K562 (cell line): ENCODE measurements around the gene CCDC7. TPM values are rescaled to one million over a fixed set of nuclear protein-coding genes. Genes with fewer than 3 reads are reported as not detected.

Experiments used
- ATAC-seq: fragments of 200-7000 bp; cut with Tn5 transposase; 3 replicates; pipeline ENCODE4 v1.9.1; 2020; ENCODE audit warnings: moderate library complexity
- BruUV-seq: library from RNA; stranded (reverse); fragments of 400-500 nt; replicated peaks from 2 replicates; lab custom pipeline; 2021; lab: Mats Ljungman, UMichigan
- CTCF ChIA-PET: fragments of 300-600 bp; formaldehyde crosslinking; extraction: SDS; loops from one replicate; lab custom pipeline; 2021; ENCODE audit warnings: low intra/inter-chr PET ratio; lab: Yijun Ruan, JAX
- POLR2A ChIA-PET: fragments of 300-600, 350-650 bp; sonication (Branson Sonifier 250); formaldehyde crosslinking; extraction: SDS; loops from one replicate; lab custom pipeline; 2021; ENCODE audit warnings: antibody characterized with exemption, inconsistent platforms; lab: Yijun Ruan, JAX
- DNase-seq, 4 experiments: peaks; one replicate each; pipeline versions ENCODE4 v3.0.0 to v3.0.0-alpha.2; 2011 to 2018; ENCODE audit warnings: low spot score in 3 of 4, mixed read lengths in 3 of 4; ENCODE audit errors: extremely low read depth in 1 of 4
- FAIRE-seq: peaks from 2 replicates; lab custom pipeline; 2011; peaks lifted over from hg19 to GRCh38; lab: Jason Lieb, UNC
- H2AFZ ChIP-seq: 2 replicates; pipeline ENCODE4 v1.6.0; 2011; ENCODE audit warnings: low read depth, low read length, control low read depth, inconsistent platforms
- H3K27ac ChIP-seq: fragments of 200-600 bp; 3 replicates; pipeline ENCODE4 v1.8.0; 2011; ENCODE audit warnings: low read depth, mild to moderate bottlenecking, control low read depth, inconsistent platforms, low read length, moderate library complexity, mixed read lengths; ENCODE audit errors: extremely low read depth
- H3K27me3 ChIP-seq, 2 experiments: fragments of 300-600 bp in 1 of 2; 2 replicates in 1 of 2; 3 replicates in 1 of 2; pipeline versions ENCODE4 v1.6.0 to v1.8.0; 2011; ENCODE audit warnings: inconsistent platforms in 2 of 2, low read length in 2 of 2, mild to moderate bottlenecking in 1 of 2, mixed read lengths in 1 of 2, moderate library complexity in 1 of 2; ENCODE audit not compliant: control insufficient read depth in 2 of 2, insufficient read depth in 2 of 2
- H3K36me3 ChIP-seq: fragments of 300-600 bp; 3 replicates; pipeline ENCODE4 v1.8.0; 2011; ENCODE audit warnings: mild to moderate bottlenecking, low read length, inconsistent platforms; ENCODE audit not compliant: control insufficient read depth, insufficient read depth
- H3K4me1 ChIP-seq, 2 experiments: fragments of 200-600 bp in 1 of 2; replicated peaks in 1 of 2; 2 replicates in 1 of 2; 3 replicates in 1 of 2; pipeline versions ENCODE4 v1.5.1 to v1.8.0; 2011; ENCODE audit warnings: inconsistent platforms in 2 of 2, low read length in 2 of 2, mild to moderate bottlenecking in 1 of 2, mixed read lengths in 1 of 2, moderate library complexity in 1 of 2; ENCODE audit not compliant: control insufficient read depth in 2 of 2, insufficient read depth in 2 of 2
- H3K4me2 ChIP-seq: 2 replicates; pipeline ENCODE4 v1.6.1; 2011; ENCODE audit warnings: low read length, control low read depth, inconsistent platforms, mixed read lengths; ENCODE audit not compliant: insufficient read depth
- H3K4me3 ChIP-seq: fragments of 200-600 bp; sonication (generic), shearing (Covaris generic); 2 replicates; pipeline ENCODE4 v1.5.1; 2016; ENCODE audit warnings: control low read depth, inconsistent platforms
- H3K79me2 ChIP-seq: fragments of 200-600 bp; 3 replicates; pipeline ENCODE4 v1.8.0; 2011; ENCODE audit warnings: low read length, inconsistent platforms; ENCODE audit not compliant: control insufficient read depth, insufficient read depth
- H3K9ac ChIP-seq, 2 experiments: 2 replicates each; pipeline versions ENCODE4 v1.6.0 to v1.6.1; 2011; ENCODE audit warnings: low read depth in 2 of 2, low read length in 2 of 2, control low read depth in 1 of 2, inconsistent platforms in 1 of 2, mild to moderate bottlenecking in 1 of 2, mixed read lengths in 1 of 2; ENCODE audit not compliant: insufficient read depth in 1 of 2
- H3K9me1 ChIP-seq: one replicate; pipeline ENCODE4 v1.6.0; 2011; ENCODE audit warnings: inconsistent platforms, mild to moderate bottlenecking, low read length, moderate library complexity; ENCODE audit not compliant: control insufficient read depth, insufficient read depth
- H3K9me3 ChIP-seq: replicated peaks from 2 replicates; pipeline ENCODE4 v1.5.1; 2011; ENCODE audit warnings: low read depth, low read length, inconsistent platforms; ENCODE audit not compliant: control insufficient read depth, insufficient read depth
- H4K20me1 ChIP-seq: replicated peaks from 2 replicates; pipeline ENCODE4 v1.6.1; 2011; ENCODE audit warnings: low read length, inconsistent platforms, mixed read lengths; ENCODE audit not compliant: control insufficient read depth, insufficient read depth
- CHD4 ChIP-seq: fragments of 200-600 bp; sonication (generic); IDR thresholded peaks from 3 replicates; pipeline ENCODE4 v1.6.1; 2012; ENCODE audit warnings: low read depth, mild to moderate bottlenecking, mixed read lengths, low read length, inconsistent platforms; ENCODE audit not compliant: insufficient read depth, insufficient replicate concordance, poor library complexity, severe bottlenecking
- GABPA ChIP-seq: fragments of 200-800 bp; sonication (Bioruptor generic); conservative IDR thresholded peaks from 2 replicates; pipeline ENCODE4 v1.6.1; 2016; ENCODE audit warnings: low read depth, missing genetic modification characterization, missing compliant biosample characterization
- MECOM ChIP-seq: fragments of 250-450 bp; sonication (Bioruptor Pico); IDR thresholded peaks from 2 replicates; pipeline ENCODE4 v1.8.0; 2022; ENCODE audit warnings: inconsistent platforms
- STAT6 ChIP-seq: sonication (generic); formaldehyde crosslinking; IDR thresholded peaks from 2 replicates; pipeline ENCODE4 v1.8.1; 2023; ENCODE audit warnings: mild to moderate bottlenecking, missing genetic modification reagents
- TAF15 ChIP-seq: fragments of 200-400 bp; formaldehyde crosslinking; IDR thresholded peaks from 2 replicates; pipeline ENCODE4 v1.6.1; 2017; ENCODE audit warnings: mild to moderate bottlenecking, low read depth, low read length, moderate library complexity
- TAF7 ChIP-seq: fragments of 450-650 bp; IDR thresholded peaks from 2 replicates; pipeline ENCODE4 v1.6.1; 2016; ENCODE audit warnings: missing genetic modification characterization, missing compliant biosample characterization
- ZBTB33 ChIP-seq: sonication (generic); formaldehyde crosslinking; IDR thresholded peaks from 2 replicates; pipeline ENCODE4 v1.8.1; 2023; ENCODE audit warnings: mild to moderate bottlenecking, missing genetic modification reagents
- ZNF639 ChIP-seq, 2 experiments: fragments of 200-800 bp in 1 of 2; sonication (Bioruptor generic) in 1 of 2; sonication (generic) in 1 of 2; formaldehyde crosslinking in 1 of 2; IDR thresholded peaks in 1 of 2; conservative IDR thresholded peaks in 1 of 2; 2 replicates each; pipeline versions ENCODE4 v1.5.0 to v1.6.1; 2016 to 2020; ENCODE audit warnings: missing compliant biosample characterization in 1 of 2, missing genetic modification characterization in 1 of 2, missing genetic modification reagents in 1 of 2
- WGBS: fragments of 100-300 bp; shearing (Covaris generic); methylation state at CpG from one replicate; pipeline ENCODE4 v1.1.6; 2016; ENCODE audit warnings: low coverage, mixed read lengths; ENCODE audit not compliant: insufficient coverage; ENCODE audit errors: missing lambda C conversion rate; 5-methylcytosine and 5-hydroxymethylcytosine counted together
- in situ Hi-C: fragments of 300-500 bp; cut with MboI; formaldehyde crosslinking; loops from 4 replicates; pipeline ENCODE4 v1.15.0; 2018; ENCODE audit warnings: inconsistent platforms, mixed read lengths
- intact Hi-C: fragments of 100-400 bp; cut with micrococcal nuclease; formaldehyde crosslinking; loops from 2 replicates; pipeline ENCODE4 v1.14.2; 2022
- polyA plus RNA-seq, 8 experiments: library from polyadenylated mRNA; depleted of rRNA in 4 of 8; stranded (reverse) in 5 of 8; unstranded in 3 of 8; fragments of >200 nt; fragmentation: Nextera tagmentation in 2 of 8; fragmentation: Illumina TruSeq in 1 of 8; extraction: Ambion mirVana in 2 of 8; extraction: Trizol in 1 of 8; gene quantifications; 2 replicates each; pipeline versions ENCODE4 v1.2.1 to v1.2.3, GENCODE V29; 2011 to 2014; ENCODE audit warnings: inconsistent platforms in 1 of 8, missing spikeins in 1 of 8
- total RNA-seq, 7 experiments: library from RNA; depleted of rRNA in 6 of 7; stranded (reverse); fragments of >200 nt in 6 of 7; fragmentation: Illumina TruSeq in 2 of 7; extraction: Trizol in 2 of 7; gene quantifications; 2 replicates each; pipeline versions ENCODE4 v1.2.1 to v1.2.3, GENCODE V29; 2011 to 2021; ENCODE audit warnings: low replicate concordance in 1 of 7

CCDC7 gene
- total and polyA plus RNA-seq, 9 of the 15 experiments (the other 6 are each of a cell fraction or from before 2014, with no cell fraction given) = 1.5 to 6.6 (median 2.7) TPM

- no peak for TF ChIP-seq ZNF639 (CRISPR knock-in tag; conservative IDR thresholded peaks at IDR 0.05 in 1 of 2, IDR thresholded peaks at IDR 0.05 in 1 of 2)
- no peak for TF ChIP-seq MECOM (CRISPR knock-in tag)
- no peak for TF ChIP-seq GABPA
- no peak for TF ChIP-seq CHD4
- TF ChIP-seq TAF15 = no peak
These were observed 455.9 kb downstream of the CCDC7 start (continued) for GRCh38 chr10:32901815-32902214.

- in situ Hi-C loops = no loop called here
- Histone ChIP-seq H3K36me3 (peaks cover 78% of the 10 kb centered on the region), H3K9me1 (no peaks in the 10 kb centered on the region), H3K4me2 (no peak overlapping the region), H3K9ac (no peak overlapping the region), H3K79me2 (0 out of 3 replicates have a peak, but pooled peaks cover 2% of the 10 kb centered on the region), H4K20me1 (no peaks in the 10 kb centered on the region), H3K4me3 (no peak overlapping the region), H3K4me1 (no peaks in the 10 kb centered on the region), H3K9me3 (no peaks in the 10 kb centered on the region), H2AFZ (no peak overlapping the region), H3K27me3 (no peaks in the 10 kb centered on the region), H3K27ac (no peak overlapping the region)
- no peak for TF ChIP-seq TAF7 (tag)
- no peak for TF ChIP-seq ZBTB33 (CRISPR knock-in tag)
- TF ChIP-seq STAT6 (CRISPR knock-in tag) = no peak
- 89% methylated on average over 3 of the region's 3 CpGs for WGBS
- no peak for FAIRE-seq
- BruUV-seq = no TSS peak
- intact Hi-C loops = no loop called here
- POLR2A ChIA-PET = no interaction called here
- no peak for DNase-seq
- no peak for ATAC-seq
- CTCF ChIA-PET = no interaction called here
These were observed 459.5 kb downstream of the CCDC7 start for GRCh38 chr10:32905466-32905865.
